Uterus (tissue), 2 donors: ENCODE results near the gene INO80.

Experiments
- POLR2A ChIP-seq, 2 donors: fragments of 450-650 bp; IDR thresholded peaks; one replicate each; pipeline ENCODE4 v1.6.1; 2016; ENCODE audit warnings: antibody characterized with exemption in 2 of 2, mild to moderate bottlenecking in 1 of 2, moderate library complexity in 1 of 2
- TF ChIP-seq, protein P1 (sequence below), 4 experiments: fragments of 200-600 bp in 2 of 4; fragments of 450-650 bp in 2 of 4; sonication (generic) in 2 of 4; IDR thresholded peaks; one replicate each; pipeline ENCODE4 v1.5.1; 2016 to 2019; ENCODE audit warnings: antibody characterized with exemption in 4 of 4, mild to moderate bottlenecking in 2 of 4, moderate library complexity in 1 of 4

DNA sequence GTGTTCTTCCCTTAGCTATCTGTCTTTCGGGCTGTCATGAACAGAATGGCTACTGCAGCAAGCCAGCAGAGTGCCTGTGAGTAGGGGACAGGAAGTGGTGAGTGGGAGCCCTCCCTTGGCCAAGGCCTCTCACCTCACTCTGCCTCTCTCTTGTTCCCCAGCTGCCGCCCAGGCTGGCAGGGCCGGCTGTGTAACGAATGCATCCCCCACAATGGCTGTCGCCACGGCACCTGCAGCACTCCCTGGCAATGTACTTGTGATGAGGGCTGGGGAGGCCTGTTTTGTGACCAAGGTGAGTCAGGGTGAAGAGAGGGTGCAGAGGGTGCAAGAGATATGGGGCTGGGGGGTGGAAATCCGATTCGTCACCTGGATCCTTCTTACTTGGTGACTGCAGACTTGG, 183.9 kb downstream of the INO80 start:
- TF ChIP-seq, protein P1, sequence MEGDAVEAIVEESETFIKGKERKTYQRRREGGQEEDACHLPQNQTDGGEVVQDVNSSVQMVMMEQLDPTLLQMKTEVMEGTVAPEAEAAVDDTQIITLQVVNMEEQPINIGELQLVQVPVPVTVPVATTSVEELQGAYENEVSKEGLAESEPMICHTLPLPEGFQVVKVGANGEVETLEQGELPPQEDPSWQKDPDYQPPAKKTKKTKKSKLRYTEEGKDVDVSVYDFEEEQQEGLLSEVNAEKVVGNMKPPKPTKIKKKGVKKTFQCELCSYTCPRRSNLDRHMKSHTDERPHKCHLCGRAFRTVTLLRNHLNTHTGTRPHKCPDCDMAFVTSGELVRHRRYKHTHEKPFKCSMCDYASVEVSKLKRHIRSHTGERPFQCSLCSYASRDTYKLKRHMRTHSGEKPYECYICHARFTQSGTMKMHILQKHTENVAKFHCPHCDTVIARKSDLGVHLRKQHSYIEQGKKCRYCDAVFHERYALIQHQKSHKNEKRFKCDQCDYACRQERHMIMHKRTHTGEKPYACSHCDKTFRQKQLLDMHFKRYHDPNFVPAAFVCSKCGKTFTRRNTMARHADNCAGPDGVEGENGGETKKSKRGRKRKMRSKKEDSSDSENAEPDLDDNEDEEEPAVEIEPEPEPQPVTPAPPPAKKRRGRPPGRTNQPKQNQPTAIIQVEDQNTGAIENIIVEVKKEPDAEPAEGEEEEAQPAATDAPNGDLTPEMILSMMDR (IDR thresholded peaks at IDR 0.05): no peak
- TF ChIP-seq POLR2A (IDR thresholded peaks at IDR 0.05): no peak
